ENCODE measurements around the gene FUT8. TPM values are rescaled to one million over a fixed set of nuclear protein-coding genes. Genes with fewer than 3 reads are reported as not detected.
"Not testable (repeated sequence)": the region's sequence is repeated elsewhere in the genome, so short reads cannot be mapped to it uniquely, and the experiment has no call there.

Gene FUT8
- total RNA-seq, 1 donor from 2014 or later, result 18.1 TPM

GRCh38 chr14:65414961-65415589, 2.5 kb downstream of the FUT8 start:
- DNase-seq (ENCODE audit: extremely low read depth, low read depth, low spot score), result no peak

- no peak for DNase-seq (ENCODE audit: extremely low read depth, low read depth, low spot score)
These were observed 3.1 kb downstream of the FUT8 start for GRCh38 chr14:65415613-65416012.

- DNase-seq (ENCODE audit: extremely low read depth, low read depth, low spot score), result no peak
These were observed 7.2 kb downstream of the FUT8 start for GRCh38 chr14:65419593-65420252.

DNA sequence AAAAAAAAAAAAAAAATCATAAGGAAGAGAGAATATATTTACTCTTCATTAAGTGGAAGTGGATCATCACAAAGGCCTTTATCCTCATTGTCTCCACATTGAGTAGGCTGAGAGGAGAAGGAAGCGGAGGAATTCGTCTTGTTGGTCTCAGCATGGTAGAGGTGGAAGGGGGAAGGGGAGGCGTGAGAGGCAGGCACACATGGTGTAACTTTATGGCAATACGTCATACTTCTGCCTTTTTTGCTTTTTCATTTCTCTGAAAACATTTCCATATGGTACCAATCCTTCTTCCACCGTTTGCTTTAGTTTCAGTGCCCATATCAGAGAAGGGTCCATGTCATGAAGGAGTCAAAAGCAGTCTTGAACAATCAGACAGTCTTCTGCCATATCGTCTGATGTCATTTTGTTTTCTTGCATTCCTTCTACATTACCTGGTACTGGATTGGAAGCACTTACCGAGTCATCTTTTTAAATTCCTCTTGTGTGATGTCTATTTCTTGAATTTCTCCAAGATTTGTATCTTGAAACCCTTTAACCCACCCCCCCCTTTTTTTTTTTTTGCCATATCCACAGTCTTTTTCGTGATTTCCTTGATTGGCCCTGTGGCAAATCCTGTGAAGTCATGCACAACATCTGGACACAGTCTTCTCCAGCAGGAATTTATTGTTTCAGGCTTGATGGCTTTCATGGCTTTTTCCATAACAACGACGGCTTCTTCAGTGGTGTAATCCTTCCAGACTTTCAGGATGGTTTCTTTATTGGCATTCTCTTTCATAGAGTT, 8.9 kb downstream of the FUT8 start:
- no peak for DNase-seq (ENCODE audit: extremely low read depth, low read depth, low spot score)

DNA sequence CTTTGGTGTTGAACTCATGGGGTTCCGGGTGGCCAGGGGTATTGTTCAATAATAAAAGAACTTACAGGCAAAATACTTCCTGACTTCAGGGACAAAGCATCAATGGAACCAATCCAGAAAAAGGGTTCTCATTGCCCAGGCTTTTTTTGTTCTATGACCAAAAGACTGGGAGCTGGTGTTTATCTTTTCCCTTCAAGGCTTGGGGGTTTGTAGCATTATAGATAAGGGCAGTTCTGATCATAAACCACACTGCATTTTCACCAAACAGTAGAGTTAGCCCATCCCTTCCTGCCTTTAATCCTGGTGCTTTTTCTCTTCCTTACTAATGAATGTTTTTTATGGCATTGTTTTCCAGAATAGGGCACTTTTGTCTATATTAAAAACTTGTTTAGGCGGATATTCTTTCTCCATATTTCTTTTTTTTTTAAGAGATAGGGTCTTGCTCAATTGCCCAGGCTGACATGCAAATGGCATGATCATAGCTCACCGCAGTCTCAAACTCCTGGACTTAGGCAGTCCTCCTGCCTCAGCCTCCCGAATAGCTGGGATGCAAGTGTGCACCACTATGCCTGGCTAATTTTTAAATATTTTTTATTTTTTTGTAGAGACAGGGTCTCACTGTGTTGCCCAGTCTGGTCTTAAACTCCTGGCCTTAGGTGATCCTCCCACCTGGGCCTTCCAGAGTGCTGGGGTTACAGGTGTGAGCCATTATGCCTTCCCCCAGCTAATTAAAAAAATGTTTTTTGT, 9.7 kb downstream of the FUT8 start:
- DNase-seq (ENCODE audit: extremely low read depth, low read depth, low spot score), result no peak

- no peak for DNase-seq (ENCODE audit: extremely low read depth, low read depth, low spot score)
These were observed 11.5 kb downstream of the FUT8 start for GRCh38 chr14:65423982-65424381.

GRCh38 chr14:65424531-65424930, 12.0 kb downstream of the FUT8 start:
- DNase-seq (ENCODE audit: extremely low read depth, low read depth, low spot score), result no peak

- no peak for DNase-seq (ENCODE audit: extremely low read depth, low read depth, low spot score)
These were observed 13.4 kb downstream of the FUT8 start for GRCh38 chr14:65425885-65426284.

DNA sequence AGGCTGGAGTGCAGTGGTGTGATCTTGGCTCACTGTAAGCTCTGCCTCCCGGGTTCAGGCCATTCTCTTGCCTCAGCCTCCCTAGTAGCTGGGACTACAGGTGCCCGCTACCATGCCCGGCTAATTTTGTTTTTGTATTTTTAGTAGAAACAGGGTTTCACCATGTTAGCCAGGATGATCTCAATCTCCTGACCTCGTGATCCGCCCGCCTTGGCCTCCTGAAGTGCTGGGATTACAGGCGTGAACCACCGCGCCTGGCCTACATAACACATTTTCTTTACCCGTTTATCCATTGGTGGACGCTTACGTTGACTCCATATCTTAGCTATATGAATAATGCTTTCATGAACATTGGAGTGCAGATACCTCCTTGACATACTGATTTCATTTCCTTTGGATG, 14.4 kb downstream of the FUT8 start:
- not testable (repeated sequence) for DNase-seq (ENCODE audit: extremely low read depth, low read depth, low spot score)

- DNase-seq (ENCODE audit: extremely low read depth, low read depth, low spot score), result no peak
These were observed 16.2 kb downstream of the FUT8 start for GRCh38 chr14:65428691-65429090.

DNA sequence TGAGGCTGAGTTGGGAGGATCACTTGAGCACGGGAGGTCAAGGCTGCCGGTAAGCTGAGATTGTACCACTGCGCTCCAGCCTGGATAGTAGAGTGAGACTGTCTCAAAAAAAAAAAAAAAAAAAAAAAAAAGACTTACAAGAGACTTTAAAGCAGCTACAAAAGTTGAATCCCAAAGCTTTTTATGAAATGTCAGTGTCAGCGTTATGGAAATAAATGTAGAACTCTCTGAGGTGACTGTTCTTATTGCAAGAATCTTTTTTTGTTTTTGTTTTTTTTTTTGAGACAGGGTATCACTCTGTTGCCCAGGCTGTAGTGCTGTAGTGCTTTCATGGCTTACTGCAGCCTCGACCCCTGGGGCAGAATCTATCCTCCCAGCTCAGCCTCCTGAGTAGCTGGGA, 17.2 kb downstream of the FUT8 start:
- DNase-seq (ENCODE audit: extremely low read depth, low read depth, low spot score), result no peak

- no peak for DNase-seq (ENCODE audit: extremely low read depth, low read depth, low spot score)
These were observed 18.7 kb downstream of the FUT8 start for GRCh38 chr14:65431245-65431644.

DNA sequence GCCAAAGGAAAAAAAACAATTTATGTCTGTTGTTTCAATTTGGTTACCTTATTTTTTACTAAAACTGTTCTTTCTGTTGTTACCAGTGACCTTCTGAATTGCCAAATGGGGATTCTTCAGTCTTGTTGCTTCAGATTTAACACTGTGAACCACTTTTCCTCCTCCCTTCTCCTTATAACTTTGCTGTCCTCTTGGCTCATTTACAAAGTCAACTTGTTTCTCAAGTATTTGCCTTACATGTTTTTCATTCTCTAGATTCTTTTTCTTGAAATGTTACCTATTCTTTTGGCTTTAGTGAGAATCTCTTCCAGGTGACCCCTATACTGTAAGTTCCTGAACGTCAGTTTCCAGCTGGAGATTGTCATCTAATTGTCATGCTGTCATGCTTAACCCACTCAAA, 19.4 kb downstream of the FUT8 start:
- no peak for DNase-seq (ENCODE audit: extremely low read depth, low read depth, low spot score)

- no peak for DNase-seq (ENCODE audit: extremely low read depth, low read depth, low spot score)
These were observed 19.9 kb downstream of the FUT8 start for GRCh38 chr14:65432361-65432948.

- no peak for DNase-seq (ENCODE audit: extremely low read depth, low read depth, low spot score)
These were observed 20.6 kb downstream of the FUT8 start for GRCh38 chr14:65433157-65433556.

DNA sequence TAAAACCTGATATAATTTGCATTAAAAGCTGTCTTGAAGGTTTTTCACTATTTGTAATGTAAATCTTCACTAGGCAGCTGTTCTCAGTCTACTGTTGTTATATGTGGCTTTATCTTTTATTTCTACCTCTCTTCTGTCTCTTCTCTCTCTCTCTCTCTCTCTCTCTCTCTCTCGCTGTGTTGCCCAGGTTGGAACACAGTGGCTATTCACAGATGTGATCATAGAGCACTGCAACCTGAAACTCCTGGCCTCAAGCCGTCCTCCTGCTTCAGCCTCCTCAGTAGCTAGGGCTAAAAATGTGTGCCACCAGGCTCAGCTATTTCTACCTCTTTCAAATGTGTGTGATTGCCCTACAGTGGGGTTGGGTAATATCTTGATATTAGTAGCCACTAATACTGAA, 21.1 kb downstream of the FUT8 start:
- DNase-seq (ENCODE audit: extremely low read depth, low read depth, low spot score), result no peak

DNA sequence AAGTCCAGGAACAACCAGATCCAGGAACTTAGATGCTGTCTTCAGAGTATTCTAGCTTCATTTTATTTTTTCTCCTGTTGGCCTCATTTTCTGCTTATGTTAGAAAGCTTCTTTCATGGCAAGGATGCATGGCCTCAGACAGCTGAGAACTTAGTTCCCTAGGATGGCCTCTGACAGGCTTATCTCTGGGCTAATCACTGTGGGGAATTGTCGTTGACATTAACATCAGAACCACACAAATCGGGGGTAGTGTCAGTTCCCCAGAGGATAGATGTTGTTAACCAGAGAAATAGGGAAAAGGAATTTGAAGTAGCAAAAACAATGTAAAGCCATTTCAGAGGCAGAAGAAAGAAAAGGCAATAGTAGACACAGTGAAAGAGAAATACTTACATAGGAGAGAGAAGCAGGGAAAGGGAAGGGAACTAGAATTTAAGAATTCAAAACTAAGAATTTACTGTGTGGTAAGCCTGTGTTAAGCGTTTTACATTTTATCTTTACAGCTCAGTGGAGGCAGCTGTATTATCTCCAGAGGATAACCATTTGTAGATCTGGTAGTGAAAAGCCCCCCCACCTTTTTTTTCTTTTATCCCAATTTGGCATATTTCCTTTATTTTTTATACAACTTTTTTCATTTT, 21.8 kb downstream of the FUT8 start:
- no peak for DNase-seq (ENCODE audit: extremely low read depth, low read depth, low spot score)

DNA sequence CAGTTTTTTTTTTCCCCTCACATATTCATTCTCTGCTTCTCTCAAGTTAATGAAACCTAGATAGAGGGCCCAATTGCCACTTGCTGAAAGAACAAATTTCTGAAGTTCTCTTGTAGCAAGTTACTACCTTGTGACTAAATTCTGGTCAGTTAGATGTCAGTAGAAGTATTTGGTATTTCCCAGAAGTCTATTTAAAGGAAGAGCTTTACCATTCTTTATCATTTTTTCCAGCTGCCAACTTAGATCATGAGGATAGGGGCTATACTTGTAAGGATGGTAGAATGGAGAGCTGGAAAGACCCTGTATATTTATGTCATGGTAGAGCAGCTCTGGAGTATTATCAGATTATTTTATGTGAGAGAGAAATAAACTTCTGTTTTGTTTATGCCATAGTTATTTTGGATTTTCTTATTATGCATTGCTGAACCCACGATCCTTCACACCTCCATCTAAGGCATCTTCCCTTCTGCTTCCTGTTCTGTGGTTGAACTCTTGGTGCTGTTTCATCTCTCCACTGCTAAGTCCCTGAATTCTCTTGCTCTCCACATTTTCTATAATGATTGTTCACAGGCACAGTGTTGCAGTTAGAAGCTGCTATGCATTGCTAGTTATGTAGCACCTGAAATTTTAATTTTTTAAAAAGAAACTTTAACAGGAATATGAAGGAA, 25.9 kb downstream of the FUT8 start:
- DNase-seq (ENCODE audit: extremely low read depth, low read depth, low spot score), result no peak

GRCh38 chr14:65439117-65439516, 26.6 kb downstream of the FUT8 start:
- no peak for DNase-seq (ENCODE audit: extremely low read depth, low read depth, low spot score)

GRCh38 chr14:65440230-65440629, 27.7 kb downstream of the FUT8 start:
- no peak for DNase-seq (ENCODE audit: extremely low read depth, low read depth, low spot score)
